ENCODE data around the gene BMP6.

Gene BMP6

GRCh38 chr6:7725849-7726415 lies at the start of gene BMP6:
BMP6 (plus strand) TSS chr6:7726099; CDS start chr6:7726956, 857 bp downstream.
- peak within 1 kb of the TSS; percentile 63 for H3K4me3 ChIP-seq (ENCODE audit: low read depth, low read length)
- peak; percentile 86 for DNase-seq (ENCODE audit: low read depth)
- TF ChIP-seq, protein P1, sequence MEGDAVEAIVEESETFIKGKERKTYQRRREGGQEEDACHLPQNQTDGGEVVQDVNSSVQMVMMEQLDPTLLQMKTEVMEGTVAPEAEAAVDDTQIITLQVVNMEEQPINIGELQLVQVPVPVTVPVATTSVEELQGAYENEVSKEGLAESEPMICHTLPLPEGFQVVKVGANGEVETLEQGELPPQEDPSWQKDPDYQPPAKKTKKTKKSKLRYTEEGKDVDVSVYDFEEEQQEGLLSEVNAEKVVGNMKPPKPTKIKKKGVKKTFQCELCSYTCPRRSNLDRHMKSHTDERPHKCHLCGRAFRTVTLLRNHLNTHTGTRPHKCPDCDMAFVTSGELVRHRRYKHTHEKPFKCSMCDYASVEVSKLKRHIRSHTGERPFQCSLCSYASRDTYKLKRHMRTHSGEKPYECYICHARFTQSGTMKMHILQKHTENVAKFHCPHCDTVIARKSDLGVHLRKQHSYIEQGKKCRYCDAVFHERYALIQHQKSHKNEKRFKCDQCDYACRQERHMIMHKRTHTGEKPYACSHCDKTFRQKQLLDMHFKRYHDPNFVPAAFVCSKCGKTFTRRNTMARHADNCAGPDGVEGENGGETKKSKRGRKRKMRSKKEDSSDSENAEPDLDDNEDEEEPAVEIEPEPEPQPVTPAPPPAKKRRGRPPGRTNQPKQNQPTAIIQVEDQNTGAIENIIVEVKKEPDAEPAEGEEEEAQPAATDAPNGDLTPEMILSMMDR (conservative IDR thresholded peaks at IDR 0.05; ENCODE audit: low read depth, low read length) = no peak

GRCh38 chr6:7677229-7677628 lies 48.7 kb upstream of the BMP6 start:
- no peak for DNase-seq (ENCODE audit: low read depth)
- TF ChIP-seq, protein P1 (conservative IDR thresholded peaks at IDR 0.05; ENCODE audit: low read depth, low read length) = no peak
- H3K4me3 ChIP-seq (ENCODE audit: low read depth, low read length) = no peak overlapping the region

DNA sequence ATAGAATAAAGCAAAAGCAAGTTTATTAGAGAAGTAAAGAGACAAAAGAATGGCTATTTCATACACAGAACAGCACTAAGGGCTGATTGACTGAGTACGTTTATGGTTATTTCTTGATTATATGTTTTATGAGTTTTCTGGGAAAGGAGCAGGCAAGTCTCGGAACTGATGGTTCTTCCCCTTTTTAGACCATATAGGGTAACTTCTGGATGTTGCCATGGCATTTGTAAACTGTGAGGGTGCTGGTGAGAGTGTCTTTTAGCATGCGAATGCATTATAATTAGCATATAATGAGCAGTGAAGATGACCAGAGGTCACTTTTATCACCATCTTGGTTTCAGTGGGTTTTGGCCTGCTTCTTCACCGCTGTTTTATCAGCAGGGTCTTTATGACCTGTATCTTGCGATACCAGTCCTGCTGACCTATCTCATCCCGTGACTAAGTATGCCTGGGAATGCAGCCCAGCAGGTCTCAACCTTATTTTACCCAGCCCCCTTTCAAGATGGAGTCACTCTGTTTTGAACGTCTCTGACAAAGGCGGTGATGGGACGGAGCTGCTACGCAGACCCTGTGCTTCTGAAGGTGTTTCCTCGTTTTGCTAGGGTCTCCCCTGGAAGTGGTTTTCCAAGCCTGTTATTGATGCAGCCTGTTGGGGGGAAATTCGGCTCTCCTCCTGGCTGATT lies 45.4 kb upstream of the BMP6 start:
- DNase-seq (ENCODE audit: low read depth) = no peak
- H3K4me3 ChIP-seq (ENCODE audit: low read depth, low read length) = no peak overlapping the region
- TF ChIP-seq, protein P1 (conservative IDR thresholded peaks at IDR 0.05; ENCODE audit: low read depth, low read length) = no peak

- H3K4me3 ChIP-seq (ENCODE audit: low read depth, low read length) = no peak overlapping the region
- no peak for DNase-seq (ENCODE audit: low read depth)
- TF ChIP-seq, protein P1 (conservative IDR thresholded peaks at IDR 0.05; ENCODE audit: low read depth, low read length) = no peak
Measured at GRCh38 chr6:7681449-7681848, 44.5 kb upstream of the BMP6 start.

DNA sequence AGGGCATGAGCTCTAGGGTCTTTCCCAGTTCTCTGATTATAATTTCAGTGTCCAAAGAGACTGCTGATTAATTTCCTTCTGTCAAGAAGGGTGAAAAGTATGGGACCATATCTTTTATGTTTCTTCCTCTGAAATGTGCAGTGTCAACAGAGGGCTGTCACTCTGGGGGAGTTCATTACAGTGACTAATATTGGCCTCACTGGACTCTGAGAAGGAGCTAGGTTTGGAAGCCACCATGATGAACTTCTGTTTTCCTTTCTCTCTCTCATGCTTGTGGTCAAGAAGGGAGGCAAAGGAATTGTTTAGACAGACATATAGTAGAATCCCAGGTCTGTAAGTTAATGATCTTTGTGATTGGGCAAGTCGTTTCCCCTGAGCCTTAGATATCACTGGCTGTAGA lies 41.8 kb upstream of the BMP6 start:
- TF ChIP-seq, protein P1 (conservative IDR thresholded peaks at IDR 0.05; ENCODE audit: low read depth, low read length) = no peak
- no peak overlapping the region for H3K4me3 ChIP-seq (ENCODE audit: low read depth, low read length)
- no peak for DNase-seq (ENCODE audit: low read depth)

- no peak for DNase-seq (ENCODE audit: low read depth)
- TF ChIP-seq, protein P1 (conservative IDR thresholded peaks at IDR 0.05; ENCODE audit: low read depth, low read length) = no peak
- no peak overlapping the region for H3K4me3 ChIP-seq (ENCODE audit: low read depth, low read length)
Measured at GRCh38 chr6:7684843-7685242, 41.1 kb upstream of the BMP6 start.

DNA sequence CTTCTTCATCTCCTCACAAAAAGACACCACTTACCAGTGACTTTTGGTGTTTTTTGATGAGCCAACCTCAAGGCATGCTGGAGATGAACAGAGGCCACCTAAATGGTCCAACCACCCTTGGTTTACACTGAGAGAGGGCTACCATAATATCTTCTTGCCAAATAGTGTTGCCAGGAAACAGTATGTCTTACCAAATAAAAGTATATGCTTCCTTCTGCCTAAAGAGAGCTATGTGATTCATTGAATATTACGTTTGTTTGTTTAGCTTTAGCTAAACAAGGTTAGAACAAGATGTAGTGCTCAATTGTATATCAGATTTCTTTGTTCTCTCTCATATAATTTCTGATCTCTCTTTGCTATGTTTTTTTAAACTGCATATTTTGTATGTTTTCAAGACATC lies 40.6 kb upstream of the BMP6 start:
- DNase-seq (ENCODE audit: low read depth) = no peak
- no peak overlapping the region for H3K4me3 ChIP-seq (ENCODE audit: low read depth, low read length)
- TF ChIP-seq, protein P1 (conservative IDR thresholded peaks at IDR 0.05; ENCODE audit: low read depth, low read length) = no peak

Measured in choroid plexus epithelial cell (primary cell).